HG02610 (cell line): ENCODE data around the gene FAM193A.
"Not testable (repeated sequence)": the region's sequence is repeated elsewhere in the genome, so short reads cannot be mapped to it uniquely, and the experiment has no call there.

Source experiments
- ATAC-seq: cut with Tn5 transposase; IDR thresholded peaks from one replicate; pipeline ENCODE4 v1.9.1; 2021; ENCODE audit warnings: mild to moderate bottlenecking, moderate library complexity; ENCODE audit not compliant: unreplicated experiment

The FAM193A gene

DNA sequence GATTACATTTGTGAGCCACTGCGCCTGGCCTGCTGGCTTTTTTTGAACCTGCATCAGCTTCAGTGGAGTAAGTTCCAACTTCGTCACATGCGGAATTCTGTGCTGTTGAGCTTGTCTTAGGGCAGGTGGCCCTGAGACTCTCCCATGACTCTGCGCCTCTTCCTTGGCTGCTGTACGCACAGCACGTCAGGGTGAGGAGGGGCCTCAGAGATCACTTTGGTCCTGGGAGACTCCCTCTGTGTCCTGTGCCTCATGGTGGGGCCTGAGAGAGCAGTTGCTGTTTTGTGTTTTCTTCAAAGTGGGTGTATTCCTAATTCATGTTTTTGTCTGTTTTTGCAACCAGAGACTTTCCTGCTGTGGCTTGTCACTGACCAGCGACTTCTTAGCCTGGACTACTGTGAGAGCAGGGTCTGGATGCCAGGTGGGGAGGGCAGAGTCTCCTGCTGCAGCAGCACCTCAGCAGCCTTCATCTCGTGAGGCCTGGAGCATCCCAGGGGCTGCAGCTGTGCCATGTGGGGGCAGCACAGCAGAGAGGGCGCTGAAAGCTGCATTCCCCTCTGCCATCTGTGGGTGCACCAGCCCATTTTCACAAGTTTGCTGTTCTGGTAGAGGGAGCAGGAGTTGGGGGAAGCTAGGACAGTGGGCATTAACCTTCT, 111.8 kb downstream of the FAM193A start:
- ATAC-seq: no peak

DNA sequence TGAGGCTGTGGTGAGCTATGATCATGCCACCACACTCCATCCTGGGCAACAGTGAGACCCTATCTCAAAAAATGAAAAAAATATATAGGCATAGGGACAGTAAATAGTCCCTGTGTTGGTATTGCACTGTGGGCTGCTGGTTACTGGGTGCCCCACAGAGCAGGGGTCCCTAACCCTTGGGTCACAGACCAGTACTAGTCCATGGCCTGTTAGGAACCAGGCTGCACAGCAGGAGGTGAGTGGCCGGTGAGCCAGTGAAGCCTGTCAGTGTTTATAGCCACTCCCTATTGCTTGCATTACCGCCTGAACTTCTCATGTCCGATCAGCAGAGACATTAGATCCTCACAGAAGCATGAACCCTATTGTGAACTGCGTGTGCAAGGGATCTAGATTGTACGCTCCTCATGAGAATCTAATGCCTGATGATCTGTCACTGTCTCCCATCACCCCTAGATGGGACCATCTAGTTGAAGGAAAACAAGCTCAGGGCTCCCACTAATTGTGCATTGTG, 113.2 kb downstream of the FAM193A start:
- ATAC-seq: no peak

DNA sequence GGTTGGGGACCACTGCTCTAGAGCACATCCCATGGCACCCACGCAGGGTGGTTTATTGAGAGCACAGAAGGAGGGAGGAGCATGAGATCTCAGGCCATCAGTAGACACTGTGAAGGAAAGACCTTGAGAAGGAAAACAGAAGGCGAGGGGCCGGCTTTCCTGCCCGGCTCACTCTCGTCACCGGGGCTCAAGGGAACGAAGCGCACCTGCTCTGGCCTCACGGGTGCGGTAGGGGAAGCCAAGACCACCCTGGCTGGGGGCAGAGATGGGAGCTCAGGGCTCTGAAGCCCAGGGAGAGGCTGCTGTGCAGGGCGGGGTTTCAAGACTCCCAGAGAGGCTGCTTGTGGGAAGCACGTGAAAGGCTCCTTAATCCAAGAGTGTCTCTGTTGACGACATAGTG, 113.8 kb downstream of the FAM193A start:
- no peak for ATAC-seq

DNA sequence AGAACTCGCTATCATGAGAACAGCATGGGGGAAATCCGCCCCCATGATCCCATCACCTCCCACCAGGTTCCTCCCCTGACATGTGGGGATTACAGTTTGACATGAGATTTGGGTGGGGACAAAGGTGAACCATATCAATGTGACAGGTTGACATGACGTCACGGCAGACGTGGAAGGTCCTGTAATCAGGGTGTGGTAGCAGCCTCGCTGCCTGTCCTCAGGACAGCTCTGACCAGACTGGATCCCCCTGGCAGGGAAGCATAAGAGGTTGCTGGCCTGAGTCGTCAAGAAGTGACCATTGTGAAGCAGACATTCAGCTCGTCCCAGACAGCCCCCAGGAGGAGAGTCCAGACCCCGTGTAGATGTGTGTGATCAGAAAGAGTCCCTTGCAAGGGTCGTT, 115.1 kb downstream of the FAM193A start:
- ATAC-seq: no peak

DNA sequence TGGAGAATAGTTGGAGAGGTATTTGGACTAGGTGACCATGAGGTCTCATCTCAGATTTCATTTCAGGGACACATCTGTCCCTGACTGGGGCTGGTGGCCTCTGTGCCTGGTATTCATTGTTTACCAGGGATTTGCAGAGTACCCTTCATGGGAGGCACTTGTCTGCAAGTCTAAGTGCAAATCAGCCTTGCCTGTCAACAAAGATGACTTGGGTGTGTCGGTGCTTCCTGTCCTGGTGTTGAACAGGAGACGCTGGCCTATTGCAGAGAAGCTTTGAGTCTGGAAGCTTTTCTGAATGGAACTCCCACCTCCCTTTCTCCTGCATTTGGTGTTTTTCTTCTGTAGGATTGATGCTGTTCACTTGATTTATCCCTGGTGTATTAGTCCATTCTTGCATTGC, 115.6 kb downstream of the FAM193A start:
- no peak for ATAC-seq

DNA sequence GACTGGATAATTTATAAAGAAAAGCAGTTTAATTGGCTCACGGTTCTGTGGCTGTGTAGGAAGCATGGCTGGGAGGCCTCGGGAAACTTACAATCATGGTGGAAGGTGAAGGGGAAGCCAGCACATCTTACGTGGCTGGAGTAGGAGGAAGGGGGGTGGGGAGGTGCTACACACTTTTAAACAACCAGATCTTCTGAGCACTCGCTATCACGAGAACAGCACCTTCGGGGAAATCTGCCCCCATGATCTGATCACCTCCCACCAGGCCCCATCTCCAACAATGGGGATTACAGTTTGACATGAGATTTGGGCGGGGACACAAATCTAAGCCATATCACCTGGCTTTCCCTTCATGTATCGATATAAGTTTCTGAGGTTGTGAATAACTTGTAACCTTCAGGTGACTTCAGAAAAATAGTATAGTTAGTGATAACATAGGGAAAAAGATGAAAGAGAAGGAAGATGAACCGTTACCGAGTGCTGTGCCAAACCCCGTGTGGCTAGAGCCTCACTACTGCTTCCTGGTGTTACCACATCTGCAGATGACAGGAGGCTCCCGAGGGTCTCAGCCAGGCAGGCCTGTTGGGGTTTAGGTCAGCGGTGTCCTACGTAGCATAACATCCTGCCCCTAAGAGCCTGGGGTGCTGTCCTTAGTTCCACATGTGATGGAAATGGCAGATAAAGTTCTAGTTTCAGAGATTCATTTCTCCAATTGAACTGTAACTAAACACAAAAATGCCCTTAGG, 116.1 kb downstream of the FAM193A start:
- ATAC-seq: no peak

DNA sequence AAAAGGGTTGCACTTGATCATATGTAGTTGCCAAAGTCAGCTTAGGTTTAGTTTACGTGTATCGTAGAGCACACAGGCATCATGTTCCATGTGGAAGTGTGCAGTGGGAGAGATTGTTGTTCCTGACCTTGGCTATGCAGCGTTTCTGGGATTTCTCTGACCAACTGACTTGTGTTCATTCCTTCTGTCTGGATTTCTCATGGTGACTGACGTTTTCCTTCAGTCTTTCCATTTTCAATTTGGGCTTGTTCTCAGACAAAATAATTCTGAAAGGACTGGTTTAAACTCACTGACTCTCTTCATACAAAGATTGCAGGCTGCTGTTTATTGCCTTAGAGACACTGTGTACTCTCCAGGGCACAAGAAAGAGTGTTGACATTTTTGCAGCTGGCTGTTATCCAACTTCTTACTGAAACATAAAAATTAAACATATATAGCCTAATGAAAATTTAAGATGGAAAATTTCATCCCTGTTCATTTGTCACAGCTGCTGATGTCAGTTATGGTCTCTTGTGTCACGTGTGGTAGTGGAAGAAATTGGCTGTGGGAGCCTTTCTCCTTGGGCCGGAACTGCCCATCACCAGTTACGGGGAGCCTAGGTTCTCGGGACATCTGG, 124.3 kb downstream of the FAM193A start:
- ATAC-seq: no peak

DNA sequence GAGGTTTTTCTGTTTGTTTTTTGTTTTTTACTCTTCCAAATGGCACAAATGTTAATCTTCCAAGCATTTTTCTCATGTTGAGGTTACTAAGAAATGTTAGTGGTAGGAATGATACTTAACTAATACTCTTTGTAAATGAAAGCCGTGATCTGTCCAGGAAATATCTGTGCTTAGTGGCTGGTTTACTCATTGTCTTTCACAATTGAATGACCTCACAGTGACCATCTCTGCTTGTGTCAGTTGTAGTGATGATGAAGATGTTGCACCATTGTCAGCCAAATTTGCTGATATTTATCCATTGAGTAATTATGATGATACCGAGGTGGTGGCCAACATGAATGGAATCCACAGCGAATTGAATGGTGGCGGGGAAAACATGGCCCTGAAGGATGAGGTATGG, 126.2 kb downstream of the FAM193A start:
- no peak for ATAC-seq

DNA sequence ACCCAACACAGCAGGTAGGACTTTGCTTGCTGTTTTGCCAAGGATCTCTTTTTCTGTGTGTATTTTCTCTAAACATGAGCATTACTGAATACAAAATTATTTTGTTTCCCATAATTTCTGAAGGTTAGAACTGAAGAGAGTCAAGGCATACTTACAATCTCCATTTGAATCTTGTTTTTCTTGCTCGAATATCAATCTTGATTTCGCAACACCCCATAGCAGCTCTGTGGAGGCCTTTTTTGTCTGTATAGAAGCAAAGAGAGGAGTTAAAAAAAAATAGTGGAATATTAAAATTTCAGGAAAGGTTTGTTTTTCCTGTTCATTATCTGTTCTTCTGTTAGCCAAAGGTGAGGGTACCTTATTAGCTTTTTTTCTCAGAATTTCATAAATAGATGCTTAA, 126.8 kb downstream of the FAM193A start:
- no peak for ATAC-seq

DNA sequence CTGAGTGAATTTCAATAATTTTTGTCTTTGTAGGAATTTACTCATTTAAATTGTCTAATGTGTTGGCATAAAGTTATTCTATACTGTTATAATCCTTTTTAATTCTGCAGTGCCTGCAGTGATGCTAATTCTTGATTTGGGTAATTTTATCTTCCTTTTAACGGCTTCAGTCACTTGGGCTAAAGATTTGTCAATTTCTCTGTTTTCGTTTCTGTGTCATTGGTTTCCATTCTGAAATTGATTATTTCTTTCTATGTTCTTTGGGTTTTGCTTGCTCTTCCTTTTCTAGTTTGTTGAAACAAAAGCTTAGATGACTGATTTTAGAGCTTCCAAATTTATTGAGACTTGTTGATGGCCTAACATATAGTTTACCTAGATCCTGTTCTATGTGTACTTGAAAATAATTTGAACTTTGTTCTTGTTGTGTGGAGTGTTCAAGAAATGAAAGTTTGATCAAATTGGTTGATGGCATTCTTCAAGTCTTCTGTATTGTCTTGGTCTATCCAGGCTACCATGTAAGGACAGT, 130.3 kb downstream of the FAM193A start:
- ATAC-seq: no peak

DNA sequence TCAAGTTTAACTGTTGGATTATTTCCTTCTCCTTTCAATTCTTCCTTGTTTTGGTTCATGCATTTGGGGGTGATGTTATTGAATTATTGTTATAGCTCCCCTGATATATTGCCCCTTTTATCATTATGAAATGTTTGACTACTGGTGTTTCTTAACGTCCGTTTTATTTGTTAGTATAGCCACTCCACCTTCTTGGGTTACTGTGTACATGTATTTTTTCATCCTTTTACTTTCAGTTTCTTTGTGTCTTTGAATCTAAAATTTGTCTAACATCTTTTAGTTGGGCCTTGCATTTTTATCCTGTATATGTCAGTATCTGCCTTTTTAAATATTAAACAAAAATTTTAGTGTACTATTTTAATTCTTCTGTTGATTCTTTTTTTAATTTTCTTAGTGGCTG, 131.0 kb downstream of the FAM193A start:
- no peak for ATAC-seq

DNA sequence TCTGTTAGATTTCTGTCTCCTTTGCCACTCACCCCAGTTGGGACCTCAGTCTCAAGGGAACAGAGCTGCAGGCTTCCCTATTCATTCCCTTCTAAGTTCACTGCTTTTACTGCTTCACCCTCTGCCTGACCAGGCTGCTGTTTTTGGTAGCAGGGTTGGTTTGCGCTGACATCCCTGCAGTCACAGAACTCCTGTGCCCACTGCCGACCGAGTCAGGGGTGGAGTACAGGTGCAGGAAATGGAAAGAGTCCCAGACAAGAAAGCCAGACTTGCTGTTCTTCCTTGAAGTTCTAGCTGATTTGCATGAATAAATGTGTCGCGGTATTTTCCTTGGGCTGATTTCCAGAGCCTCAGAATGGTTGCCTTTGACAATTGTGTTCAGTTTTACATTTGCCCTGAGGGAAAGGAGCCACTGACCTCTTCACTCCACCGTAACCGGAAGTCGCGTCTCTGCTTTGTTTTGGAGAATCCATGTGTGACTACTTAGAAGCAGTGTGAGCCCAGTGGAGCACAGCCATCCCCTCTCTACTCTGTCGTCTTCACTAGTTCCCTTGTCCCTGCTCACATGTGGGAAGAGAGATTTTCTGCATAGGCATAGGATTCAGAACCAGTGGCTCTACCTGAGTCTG, 134.9 kb downstream of the FAM193A start:
- no peak for ATAC-seq

DNA sequence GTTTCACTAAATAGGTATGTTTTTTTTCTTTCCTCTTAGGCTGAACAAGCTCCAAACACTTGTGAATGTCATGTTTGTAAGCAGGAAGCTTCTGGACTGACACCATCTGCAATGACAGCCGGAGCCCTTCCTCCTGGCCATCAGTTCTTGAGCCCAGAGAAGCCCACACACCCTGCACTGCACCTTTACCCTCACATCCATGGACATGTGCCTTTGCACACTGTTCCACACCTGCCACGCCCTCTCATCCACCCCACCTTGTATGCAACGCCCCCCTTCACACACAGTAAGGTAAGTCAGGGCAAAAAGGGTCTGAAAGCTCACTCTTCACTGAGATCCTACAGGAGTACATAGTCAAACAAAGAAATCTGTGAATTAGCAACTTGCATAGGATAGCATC, 135.6 kb downstream of the FAM193A start:
- ATAC-seq: no peak

DNA sequence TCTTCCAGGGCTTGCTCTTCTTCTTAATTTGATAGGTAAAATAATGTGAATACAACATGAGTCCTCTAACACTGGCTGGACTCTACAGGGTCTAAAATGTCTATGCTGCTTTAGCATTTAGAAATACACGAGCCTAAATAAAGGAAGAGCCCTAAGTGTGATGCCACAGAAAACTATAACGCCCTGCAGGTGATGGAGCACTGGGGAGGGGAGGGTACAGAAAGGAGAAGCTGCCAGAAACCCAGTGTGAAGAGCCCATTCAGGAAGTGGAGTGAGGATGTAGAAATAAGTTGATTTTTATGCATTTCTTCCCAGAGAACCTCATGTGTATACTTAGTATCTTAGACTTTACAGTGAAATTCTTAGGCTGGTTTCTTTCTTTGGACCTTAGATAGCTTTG, 136.3 kb downstream of the FAM193A start:
- ATAC-seq: no peak

DNA sequence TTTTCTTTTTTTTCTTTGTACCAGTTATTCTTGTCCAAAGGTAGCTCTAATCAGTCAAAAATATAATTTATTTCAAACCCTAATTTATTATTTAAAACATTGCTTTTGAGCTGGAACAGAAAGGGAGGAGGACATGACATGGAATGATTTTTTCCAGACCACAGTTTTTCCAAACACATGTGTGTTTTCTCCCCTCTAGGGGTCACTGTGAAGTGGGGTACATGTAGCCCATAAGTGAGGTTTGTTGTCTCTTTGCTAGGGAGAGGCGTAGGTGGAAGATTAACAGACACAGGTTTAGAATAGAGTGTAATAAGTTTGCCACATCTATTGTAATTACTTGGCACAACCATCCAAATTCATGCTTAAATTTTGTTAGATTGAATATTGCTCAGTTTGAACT, 136.7 kb downstream of the FAM193A start:
- ATAC-seq: no peak

DNA sequence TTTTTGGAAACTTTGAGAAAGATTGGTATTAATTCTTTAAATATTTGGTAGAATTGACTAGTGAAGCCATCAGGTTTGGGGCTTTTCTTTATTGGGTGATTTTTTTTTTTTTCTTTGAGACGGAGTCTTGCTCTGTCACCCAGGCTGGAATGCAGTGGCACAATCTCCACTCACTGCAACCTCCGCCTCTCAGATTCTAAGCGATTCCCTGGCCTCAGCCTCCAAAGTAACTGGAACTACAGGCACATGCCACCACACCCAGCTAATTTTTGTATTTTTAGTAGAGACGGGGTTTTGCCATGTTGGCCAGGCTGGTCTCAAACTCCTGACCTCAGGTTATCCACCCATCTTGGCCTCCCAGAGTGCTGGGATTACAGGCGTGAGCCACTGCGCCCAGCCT, 143.3 kb downstream of the FAM193A start:
- ATAC-seq: not testable (repeated sequence)

DNA sequence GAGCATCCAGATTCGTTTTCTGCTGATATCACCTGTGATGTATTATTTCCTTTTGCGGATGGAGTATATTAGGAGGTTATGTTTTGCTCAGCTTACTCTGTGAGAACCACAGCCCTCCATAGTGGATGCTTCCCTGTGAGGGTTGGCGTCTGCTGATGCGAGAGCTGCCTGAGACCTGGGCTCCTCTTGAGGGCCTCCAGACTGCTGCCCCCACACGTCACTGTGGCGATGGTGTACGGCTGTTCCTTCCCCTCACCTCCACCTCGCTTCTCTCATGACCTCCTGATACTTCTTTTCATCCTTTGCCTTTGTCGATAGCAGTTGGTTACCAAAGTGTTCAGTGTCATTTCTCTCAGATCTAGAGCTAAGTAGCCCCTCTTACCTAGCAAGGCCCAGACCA, 148.0 kb downstream of the FAM193A start:
- ATAC-seq: no peak

DNA sequence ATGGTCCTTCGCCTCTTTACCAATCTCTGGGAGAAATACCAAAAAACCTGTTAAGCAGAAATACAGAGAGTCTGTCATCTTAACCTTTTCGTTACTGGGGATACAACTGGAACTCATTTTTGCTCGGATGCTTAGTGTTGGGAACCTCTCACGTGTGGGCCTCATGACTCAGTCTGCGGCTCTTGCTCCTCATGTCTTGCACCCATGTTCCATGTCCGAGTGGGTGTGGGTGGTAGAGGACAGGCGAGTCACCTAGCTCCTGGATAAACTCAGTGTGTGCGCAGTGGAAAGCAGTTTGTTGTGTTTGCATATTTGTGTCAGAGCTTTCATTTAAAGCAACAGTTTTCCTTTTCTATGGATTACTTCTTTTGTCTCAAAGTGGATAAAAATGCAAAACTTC, 149.1 kb downstream of the FAM193A start:
- no peak for ATAC-seq

DNA sequence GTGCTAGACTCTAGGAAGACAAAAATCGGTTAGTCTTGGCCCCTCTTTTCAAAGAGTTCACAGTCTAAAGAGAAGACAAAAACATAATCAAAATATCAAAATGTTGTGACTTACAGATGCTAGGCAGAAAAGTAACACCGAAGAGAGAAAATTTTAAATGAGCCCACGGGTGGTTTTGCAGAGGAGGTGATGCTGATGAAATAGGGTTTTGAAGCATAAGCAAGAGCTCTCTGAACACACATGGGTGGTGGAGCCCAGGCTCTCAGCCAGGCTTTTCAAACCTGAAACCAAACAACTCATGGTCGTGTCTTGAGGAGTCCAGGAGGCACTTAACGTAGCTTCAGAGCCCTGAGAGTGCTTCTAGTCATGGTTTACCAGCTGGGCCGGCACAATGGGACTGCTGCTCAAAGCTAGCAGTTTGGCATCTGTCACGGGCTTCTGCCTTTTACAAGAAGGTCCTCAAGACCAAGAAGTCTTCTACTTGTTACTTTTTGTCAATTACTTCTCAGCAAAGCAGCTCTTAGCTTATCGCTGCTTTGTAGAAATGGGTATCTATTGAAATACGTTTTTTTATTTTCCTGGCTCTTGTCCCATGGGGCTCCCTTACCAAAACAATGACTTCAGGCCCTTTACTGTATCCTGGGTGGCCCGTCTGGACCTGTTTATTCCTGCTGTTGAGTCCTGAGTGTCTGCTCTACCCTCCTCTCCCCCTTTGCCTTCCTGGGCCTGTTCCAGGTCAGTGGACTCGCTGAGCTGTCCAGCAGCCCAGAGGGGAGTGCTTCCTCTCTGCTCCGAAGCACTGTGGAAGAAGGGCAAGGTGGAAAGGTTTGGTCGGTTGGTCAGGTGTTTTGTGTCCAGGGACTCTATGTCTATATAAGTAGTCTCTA, 150.2 kb downstream of the FAM193A start:
- no peak for ATAC-seq

DNA sequence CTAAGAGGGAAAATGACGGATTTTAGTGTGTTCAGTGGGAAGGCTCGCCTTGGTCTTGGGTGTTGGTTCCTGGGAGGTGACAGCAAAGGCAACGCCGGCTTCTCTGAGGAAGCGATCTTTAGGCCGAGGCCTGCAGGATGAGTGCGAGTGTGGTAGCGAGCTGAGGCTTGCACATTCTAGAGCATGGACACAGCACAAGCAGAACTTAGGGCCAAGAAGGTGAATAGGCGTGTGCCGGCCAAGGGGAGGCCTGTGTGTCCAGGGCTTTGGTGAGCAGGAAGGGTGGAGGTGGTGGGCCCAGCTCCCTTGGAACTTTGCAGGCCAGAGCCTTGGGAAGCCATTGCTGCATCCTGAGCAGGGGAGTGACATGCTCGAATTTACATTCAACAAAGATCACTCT, 151.8 kb downstream of the FAM193A start:
- no peak for ATAC-seq
